ENCODE data around the gene IGHMBP2. TPM values are rescaled to one million over a fixed set of nuclear protein-coding genes. Genes with fewer than 3 reads are reported as not detected.

IGHMBP2 gene
- total RNA-seq, 1 donor from 2014 or later = 30.1 TPM

DNA sequence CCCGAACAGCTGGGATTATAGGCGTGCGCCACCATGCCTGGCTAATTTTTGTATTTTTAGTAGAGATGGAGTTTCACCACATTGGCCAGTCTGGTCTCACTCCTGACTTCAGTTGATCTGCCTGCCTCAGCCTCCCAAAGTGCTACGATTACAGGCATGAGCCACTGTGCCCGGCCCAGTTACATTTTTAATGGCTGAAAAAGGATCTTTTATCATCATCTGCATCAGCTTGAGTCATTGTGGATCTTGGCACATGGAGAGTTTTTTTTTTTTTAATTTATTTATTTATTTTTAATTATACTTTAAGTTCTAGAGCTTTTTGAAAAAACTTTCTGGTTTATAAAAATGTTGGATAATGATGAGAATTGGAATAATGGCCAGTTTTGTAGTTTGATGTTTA, 8.6 kb downstream of the IGHMBP2 start:
- Mint-ChIP-seq H3K36me3 (ENCODE audit: low read depth) (peaks cover 5% of the 10 kb centered on the region), H3K4me1 (no peaks in the 10 kb centered on the region), H3K4me3 (no peak overlapping the region), H3K27ac (ENCODE audit: unreplicated experiment) (no peak overlapping the region), H3K27me3 (ENCODE audit: low read depth) (no peaks in the 10 kb centered on the region), H3K9me3 (no peaks in the 10 kb centered on the region)
- DNase-seq (ENCODE audit: low read depth, low spot score) = no peak
- TF ChIP-seq, protein P1, sequence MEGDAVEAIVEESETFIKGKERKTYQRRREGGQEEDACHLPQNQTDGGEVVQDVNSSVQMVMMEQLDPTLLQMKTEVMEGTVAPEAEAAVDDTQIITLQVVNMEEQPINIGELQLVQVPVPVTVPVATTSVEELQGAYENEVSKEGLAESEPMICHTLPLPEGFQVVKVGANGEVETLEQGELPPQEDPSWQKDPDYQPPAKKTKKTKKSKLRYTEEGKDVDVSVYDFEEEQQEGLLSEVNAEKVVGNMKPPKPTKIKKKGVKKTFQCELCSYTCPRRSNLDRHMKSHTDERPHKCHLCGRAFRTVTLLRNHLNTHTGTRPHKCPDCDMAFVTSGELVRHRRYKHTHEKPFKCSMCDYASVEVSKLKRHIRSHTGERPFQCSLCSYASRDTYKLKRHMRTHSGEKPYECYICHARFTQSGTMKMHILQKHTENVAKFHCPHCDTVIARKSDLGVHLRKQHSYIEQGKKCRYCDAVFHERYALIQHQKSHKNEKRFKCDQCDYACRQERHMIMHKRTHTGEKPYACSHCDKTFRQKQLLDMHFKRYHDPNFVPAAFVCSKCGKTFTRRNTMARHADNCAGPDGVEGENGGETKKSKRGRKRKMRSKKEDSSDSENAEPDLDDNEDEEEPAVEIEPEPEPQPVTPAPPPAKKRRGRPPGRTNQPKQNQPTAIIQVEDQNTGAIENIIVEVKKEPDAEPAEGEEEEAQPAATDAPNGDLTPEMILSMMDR (conservative IDR thresholded peaks at IDR 0.05) = no peak

DNA sequence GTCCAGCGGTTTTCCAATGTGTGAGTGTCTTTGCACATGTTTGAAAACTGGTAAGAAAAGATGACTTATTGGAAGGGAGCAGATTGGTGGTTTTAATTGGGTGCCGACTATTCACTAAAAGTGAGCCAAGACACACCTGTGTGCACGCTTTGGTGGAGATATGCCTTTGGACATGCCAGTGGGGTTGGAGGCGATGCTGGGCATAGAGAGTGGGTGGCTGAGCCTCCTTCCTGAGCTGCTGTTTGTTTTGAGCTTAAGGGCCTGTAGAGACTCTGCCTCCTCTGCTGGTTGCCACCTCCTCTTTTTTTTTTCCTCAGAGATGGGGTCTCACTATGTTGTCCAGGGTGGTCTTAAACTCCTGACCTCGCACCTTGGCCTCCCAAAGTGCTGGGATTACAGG, 9.5 kb downstream of the IGHMBP2 start:
- H3K27me3 Mint-ChIP-seq (ENCODE audit: low read depth) = no peaks in the 10 kb centered on the region
- no peak for DNase-seq (ENCODE audit: low read depth, low spot score)

DNA sequence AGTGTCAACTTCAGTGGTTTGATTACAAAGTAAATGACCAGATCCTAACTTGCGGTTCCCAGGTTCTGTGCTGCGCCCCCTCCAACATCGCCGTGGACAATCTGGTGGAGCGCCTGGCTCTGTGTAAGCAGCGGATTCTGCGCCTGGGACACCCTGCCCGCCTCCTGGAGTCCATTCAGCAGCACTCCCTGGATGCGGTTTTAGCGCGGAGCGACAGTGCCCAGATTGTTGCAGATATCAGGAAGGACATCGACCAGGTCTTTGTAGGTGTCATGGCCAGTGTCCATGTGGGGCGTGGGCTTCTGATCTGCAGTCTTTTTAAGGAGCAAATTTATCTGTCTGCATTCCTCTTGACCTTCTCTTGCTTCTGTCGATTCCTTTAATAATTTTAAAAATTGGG, 11.1 kb downstream of the IGHMBP2 start:
- H3K27ac Mint-ChIP-seq (ENCODE audit: unreplicated experiment) = no peak overlapping the region
- H3K4me3 Mint-ChIP-seq = no peak overlapping the region
- H3K4me1 Mint-ChIP-seq = no peaks in the 10 kb centered on the region
- no peak for DNase-seq (ENCODE audit: low read depth, low spot score)
- no peaks in the 10 kb centered on the region for H3K9me3 Mint-ChIP-seq
- TF ChIP-seq, protein P1 (conservative IDR thresholded peaks at IDR 0.05) = no peak
- H3K36me3 Mint-ChIP-seq (ENCODE audit: low read depth) = peaks cover 3% of the 10 kb centered on the region
- H3K27me3 Mint-ChIP-seq (ENCODE audit: low read depth) = no peaks in the 10 kb centered on the region

More for the DNA sequence above, 9.5 kb downstream of the IGHMBP2 start:
- no peaks in the 10 kb centered on the region for H3K4me1 Mint-ChIP-seq
- H3K9me3 Mint-ChIP-seq = no peaks in the 10 kb centered on the region
- H3K4me3 Mint-ChIP-seq = no peak overlapping the region
- H3K27ac Mint-ChIP-seq (ENCODE audit: unreplicated experiment) = no peak overlapping the region
- TF ChIP-seq, protein P1 (conservative IDR thresholded peaks at IDR 0.05) = no peak
- H3K36me3 Mint-ChIP-seq (ENCODE audit: low read depth) = peaks cover 3% of the 10 kb centered on the region

- TF ChIP-seq, protein P1 (conservative IDR thresholded peaks at IDR 0.05) = no peak
- Mint-ChIP-seq H3K36me3 (ENCODE audit: low read depth) (peaks cover 5% of the 10 kb centered on the region), H3K4me3 (no peak overlapping the region), H3K27me3 (ENCODE audit: low read depth) (no peaks in the 10 kb centered on the region), H3K4me1 (no peaks in the 10 kb centered on the region), H3K9me3 (no peaks in the 10 kb centered on the region), H3K27ac (ENCODE audit: unreplicated experiment) (no peak overlapping the region)
- DNase-seq (ENCODE audit: low read depth, low spot score) = no peak
Observed at GRCh38 chr11:68916439-68916838, 12.7 kb downstream of the IGHMBP2 start.

DNA sequence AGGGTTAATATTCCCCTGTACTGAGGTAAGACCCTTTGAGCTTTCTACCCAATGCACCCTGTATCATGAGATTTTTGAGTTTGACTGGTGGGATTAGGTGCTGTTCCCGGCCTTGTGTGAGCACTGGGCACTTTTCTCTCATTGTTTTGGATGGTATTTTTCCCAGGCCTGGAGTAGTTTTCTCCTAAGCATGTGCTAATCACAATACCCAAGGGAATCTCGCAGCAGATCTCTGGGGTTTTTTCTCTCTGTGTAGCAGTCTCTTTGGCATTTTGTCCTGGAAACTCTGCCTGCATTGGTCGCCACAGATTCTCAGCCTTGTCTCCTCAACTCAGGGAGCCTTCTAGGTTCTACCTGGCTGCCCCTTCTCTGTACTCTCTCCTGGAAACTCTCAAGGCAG, 19.9 kb downstream of the IGHMBP2 start:
- no peak for DNase-seq (ENCODE audit: low read depth, low spot score)
- H3K9me3 Mint-ChIP-seq = peaks cover 6% of the 10 kb centered on the region
- no peak overlapping the region for H3K27ac Mint-ChIP-seq (ENCODE audit: unreplicated experiment)
- no peaks in the 10 kb centered on the region for H3K27me3 Mint-ChIP-seq (ENCODE audit: low read depth)
- TF ChIP-seq, protein P1 (conservative IDR thresholded peaks at IDR 0.05) = no peak
- no peak overlapping the region for H3K4me3 Mint-ChIP-seq
- H3K36me3 Mint-ChIP-seq (ENCODE audit: low read depth) = peaks cover 48% of the 10 kb centered on the region
- H3K4me1 Mint-ChIP-seq = no peaks in the 10 kb centered on the region

All from neural crest cell (in vitro differentiated cells).